AG09309 (cell line): ENCODE measurements around the gene LYZL6.
A peak's percentile ranks its signal among the peaks of the same experiment; 100 is the strongest.

Source experiments
- DNase-seq: peaks from one replicate; pipeline ENCODE4 v3.0.0-alpha.2; 2010; ENCODE audit warnings: low read depth
- H3K4me3 ChIP-seq: 2 replicates; pipeline ENCODE4 v1.5.1; 2011; ENCODE audit warnings: mild to moderate bottlenecking, low read depth, low read length, moderate library complexity; ENCODE audit not compliant: control insufficient read depth
- TF ChIP-seq, protein P1 (sequence below): IDR thresholded peaks from 2 replicates; pipeline ENCODE4 v1.5.1; 2011; ENCODE audit warnings: mild to moderate bottlenecking, low read depth, low read length, inconsistent platforms; ENCODE audit not compliant: insufficient read depth, control insufficient read depth; ENCODE audit errors: missing control alignments

The LYZL6 gene

DNA sequence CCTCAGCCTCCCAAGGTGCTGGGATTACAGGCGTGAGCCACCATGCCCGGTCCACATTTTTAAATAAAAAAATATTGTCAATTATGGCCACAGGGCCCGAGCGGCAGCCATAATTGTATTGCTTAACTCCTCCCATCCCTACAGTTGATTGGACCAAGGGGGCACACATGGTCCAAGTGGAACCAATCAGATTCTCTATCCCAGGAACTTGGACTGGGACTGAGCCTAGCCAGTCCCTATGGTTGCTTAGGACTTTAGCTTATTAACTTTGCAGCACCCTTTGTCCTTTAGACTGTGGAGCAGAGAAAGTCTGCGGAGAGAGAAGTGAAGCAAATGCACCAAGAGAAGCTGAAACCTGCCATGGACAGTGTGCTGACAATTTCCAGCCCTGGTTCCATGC, 7.5 kb downstream of the LYZL6 start:
- H3K4me3 ChIP-seq = no peak overlapping the region
- DNase-seq = no peak
- TF ChIP-seq, protein P1, sequence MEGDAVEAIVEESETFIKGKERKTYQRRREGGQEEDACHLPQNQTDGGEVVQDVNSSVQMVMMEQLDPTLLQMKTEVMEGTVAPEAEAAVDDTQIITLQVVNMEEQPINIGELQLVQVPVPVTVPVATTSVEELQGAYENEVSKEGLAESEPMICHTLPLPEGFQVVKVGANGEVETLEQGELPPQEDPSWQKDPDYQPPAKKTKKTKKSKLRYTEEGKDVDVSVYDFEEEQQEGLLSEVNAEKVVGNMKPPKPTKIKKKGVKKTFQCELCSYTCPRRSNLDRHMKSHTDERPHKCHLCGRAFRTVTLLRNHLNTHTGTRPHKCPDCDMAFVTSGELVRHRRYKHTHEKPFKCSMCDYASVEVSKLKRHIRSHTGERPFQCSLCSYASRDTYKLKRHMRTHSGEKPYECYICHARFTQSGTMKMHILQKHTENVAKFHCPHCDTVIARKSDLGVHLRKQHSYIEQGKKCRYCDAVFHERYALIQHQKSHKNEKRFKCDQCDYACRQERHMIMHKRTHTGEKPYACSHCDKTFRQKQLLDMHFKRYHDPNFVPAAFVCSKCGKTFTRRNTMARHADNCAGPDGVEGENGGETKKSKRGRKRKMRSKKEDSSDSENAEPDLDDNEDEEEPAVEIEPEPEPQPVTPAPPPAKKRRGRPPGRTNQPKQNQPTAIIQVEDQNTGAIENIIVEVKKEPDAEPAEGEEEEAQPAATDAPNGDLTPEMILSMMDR = no peak

DNA sequence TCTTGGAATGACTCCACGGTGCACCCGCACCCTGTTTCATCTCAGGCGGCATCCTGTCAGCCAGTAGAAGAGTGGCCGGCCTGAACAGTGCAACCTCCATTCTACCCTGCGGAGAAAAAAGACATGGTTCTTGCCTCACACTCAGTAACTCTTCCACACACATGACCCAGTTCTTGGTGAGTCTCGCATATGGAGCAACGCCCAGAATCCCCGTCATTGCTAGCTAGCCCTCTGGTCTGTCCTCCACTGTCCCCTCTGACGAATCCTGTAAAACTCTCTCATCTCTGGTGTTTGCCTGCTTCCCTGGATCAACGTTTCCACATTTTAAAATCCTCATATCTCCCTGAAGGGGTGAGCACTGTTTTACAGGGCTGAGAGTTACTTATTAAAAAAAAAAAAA, 8.8 kb downstream of the LYZL6 start:
- TF ChIP-seq, protein P1 = no peak
- DNase-seq = peak; percentile 32
- H3K4me3 ChIP-seq = no peak overlapping the region

DNA sequence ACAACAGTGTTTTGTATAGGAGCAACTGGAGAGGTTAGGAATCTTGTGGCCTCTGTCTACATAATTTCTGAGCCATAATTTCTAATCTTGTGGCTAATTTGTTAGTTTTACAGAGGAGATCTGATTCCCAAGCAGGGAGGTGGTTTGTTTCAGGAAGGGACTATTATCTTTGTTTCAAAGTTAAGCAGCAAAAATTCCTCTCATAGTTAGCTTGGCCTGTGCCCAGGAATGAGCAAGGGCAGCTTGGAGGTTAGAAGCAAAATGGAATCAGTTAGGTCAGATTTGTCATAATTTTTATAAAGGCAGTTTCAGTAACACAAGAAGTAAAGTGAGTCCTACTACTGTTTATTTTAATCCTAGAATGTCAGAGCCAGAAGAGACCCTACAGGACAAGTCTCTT, 10.9 kb downstream of the LYZL6 start:
- DNase-seq = peak; percentile 16
- no peak overlapping the region for H3K4me3 ChIP-seq
- TF ChIP-seq, protein P1 = no peak

DNA sequence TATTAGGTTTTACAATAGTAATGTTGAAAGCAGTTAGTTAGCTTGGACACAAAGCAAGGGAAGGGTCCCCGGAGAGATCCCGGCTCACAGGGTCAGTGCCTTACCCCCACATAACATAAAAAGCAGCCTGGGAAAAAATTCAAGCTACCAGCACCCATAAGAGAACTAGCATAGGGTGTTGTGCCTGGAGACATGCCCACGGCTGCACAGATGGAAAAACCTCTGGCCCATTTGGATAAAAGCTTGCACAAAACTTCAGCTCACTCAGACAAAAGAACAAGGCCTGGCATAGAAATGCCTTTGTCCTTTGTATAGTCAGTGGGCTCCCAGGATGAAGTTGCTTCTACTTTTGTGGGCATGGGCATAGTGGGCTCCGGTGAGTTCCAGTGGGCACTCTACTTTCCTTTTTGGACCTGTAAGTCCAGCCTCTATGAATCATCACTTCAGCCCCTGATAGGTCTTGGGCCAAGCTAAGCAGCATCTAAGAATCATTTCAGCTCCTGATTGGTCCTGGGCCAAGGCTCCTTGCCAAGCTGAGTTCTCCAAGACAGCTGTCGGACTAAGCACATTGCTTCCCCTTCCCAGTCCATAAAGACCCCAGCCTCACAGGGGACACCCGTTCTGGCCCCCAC, 11.6 kb downstream of the LYZL6 start:
- TF ChIP-seq, protein P1 = no peak
- no peak overlapping the region for H3K4me3 ChIP-seq
- no peak for DNase-seq

DNA sequence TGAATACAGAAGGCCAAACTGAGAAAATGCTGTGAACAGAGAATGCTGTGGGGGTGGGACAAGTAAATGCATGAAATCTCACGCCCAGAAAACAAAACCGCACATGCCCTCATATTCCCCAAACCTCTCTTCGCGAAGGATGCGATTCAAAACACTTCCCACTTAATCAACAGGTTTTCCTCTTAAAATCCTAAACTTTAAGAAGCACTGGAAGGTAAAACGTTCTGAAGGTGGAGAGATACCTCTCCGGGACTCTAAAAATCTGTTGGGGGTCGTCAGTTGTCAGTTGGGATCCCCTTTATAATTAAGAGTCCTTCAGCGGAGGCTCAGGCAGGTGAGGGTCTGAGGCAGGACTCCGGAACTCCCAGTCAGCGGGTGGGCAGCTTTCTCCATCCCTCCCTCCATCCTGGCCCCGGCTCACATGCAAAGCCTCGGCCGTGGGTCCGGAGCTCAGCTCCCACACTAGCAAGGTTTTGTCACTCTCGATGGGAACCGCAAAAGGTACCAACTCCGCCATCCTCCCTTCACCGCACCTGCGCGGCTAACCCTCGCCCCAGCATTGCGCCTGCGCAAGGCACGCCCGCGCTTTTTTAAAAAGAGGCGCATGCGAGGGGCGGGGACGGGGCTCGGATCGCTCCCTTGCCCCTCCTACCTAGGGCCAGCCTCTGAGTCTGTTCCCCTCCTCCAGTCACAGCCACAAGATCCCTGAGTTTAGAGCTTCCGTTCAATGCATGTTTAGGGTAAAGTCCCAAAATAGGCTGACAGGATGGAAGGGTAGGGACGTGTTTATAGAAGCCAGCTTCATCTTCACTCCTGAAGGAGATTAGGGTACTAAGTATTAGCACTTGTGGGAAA, 13.1 kb downstream of the LYZL6 start, which contains the start of gene RDM1:
Gene RDM1, minus strand, starts transcription at position 563 of the 855 bp plus-strand sequence. Its CDS starts 46 bp downstream, at position 517.
- DNase-seq = no peak
- H3K4me3 ChIP-seq = peak within 1 kb of the TSS; percentile 55
- TF ChIP-seq, protein P1 = no peak

DNA sequence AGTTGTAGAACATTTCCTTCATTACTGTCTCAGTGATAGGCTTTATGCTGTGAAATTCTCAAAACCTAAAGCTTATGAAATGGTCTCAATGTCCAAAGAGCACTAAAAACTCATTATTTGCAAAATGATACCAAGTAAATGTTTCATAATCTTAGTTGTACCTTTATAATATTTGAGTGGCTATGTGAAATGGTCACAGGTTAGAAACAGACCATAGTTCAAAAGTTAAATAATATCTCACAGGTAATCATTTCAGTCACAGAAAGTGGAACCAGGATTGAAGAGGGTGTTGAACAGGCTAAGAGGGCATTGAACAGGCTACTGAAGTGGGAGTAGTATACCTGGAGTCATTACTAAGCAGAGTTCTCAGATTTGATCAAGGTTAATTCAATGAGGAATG, 15.8 kb downstream of the LYZL6 start:
- DNase-seq = no peak
- H3K4me3 ChIP-seq = no peak overlapping the region
- TF ChIP-seq, protein P1 = no peak
